HG03469 (cell line): ENCODE data around the gene VIM.
A peak's percentile ranks its signal among the peaks of the same experiment; 100 is the strongest.

Experiments used
- ATAC-seq: cut with Tn5 transposase; IDR thresholded peaks from one replicate; pipeline ENCODE4 v1.9.1; 2021; ENCODE audit warnings: mild to moderate bottlenecking, moderate library complexity, moderate number of reproducible peaks; ENCODE audit not compliant: unreplicated experiment

The VIM gene

DNA sequence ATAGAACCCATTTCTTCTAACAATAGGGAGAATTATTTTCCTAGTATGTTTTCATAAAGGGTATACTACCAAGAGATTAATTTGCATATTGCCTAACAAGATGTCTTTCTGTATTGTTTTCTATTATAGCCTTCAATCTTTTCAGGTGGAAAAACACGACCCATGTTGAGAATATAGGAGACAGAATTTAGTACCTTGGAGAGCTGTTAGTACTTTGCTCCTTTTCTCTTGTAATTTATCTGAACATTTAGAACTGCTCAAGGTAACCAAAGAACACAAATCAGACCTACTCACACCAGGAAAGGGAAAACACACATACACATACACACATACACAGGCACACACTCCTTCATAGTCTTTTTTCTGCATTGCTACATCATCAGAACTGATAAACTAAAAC is 18.7 kb upstream of the VIM start:
- no peak for ATAC-seq

DNA sequence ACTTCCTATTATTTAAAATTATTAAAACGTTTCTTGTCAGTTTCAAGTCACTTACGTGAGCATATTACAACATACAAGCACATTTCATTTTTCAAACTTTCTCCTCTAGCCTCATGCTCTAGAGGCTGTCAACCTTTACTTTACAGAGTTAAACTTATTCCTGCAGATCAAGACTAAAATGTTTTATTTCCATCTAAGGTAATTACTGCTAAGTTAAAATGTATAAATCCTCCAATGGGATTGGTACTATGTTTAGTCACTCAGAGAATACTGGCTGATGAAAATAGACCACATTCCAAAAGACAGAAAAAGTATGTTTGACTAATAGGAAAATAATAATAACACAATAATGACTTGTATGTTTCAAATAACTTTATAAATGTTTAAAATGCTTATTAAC is 18.2 kb upstream of the VIM start:
- no peak for ATAC-seq

DNA sequence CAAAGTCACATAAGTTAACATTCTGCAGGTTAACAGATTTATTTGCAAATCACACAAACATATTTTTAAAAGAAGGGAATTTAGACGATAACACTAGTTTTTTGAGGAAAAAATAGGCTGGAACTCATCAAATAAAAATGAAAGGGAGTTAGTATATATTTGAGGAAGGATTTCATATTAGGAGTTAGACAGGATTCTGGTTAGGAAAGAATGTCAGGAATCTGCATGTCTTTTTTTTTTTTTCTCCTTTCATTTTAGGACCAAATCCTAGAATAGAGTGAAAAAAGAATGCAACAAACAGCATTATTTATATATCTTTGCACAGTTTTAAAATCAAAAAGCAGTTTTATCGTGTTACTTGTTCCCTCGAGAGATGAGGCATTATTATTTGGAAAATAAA is 17.7 kb upstream of the VIM start:
- no peak for ATAC-seq

DNA sequence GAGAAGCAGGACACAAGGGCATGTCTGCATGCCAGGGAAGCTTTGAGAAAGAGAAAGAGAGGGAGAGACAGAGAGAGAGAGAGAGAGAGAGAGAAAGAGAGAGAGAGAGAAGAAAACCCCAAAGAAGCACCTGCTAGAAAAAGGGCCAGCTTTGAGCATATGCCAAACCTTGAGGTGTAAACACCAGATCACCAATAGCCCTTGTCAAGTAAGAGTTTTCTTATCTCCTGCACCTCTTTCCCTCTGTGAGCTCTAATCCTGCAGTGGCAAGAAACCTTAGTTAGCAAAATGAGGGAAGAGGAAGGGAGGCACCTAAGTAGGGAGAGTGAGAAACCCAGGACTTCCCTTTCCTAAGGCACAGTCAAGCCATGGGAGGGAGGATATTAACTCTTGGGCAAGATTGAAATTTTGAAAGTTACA is 15.2 kb upstream of the VIM start:
- no peak for ATAC-seq

DNA sequence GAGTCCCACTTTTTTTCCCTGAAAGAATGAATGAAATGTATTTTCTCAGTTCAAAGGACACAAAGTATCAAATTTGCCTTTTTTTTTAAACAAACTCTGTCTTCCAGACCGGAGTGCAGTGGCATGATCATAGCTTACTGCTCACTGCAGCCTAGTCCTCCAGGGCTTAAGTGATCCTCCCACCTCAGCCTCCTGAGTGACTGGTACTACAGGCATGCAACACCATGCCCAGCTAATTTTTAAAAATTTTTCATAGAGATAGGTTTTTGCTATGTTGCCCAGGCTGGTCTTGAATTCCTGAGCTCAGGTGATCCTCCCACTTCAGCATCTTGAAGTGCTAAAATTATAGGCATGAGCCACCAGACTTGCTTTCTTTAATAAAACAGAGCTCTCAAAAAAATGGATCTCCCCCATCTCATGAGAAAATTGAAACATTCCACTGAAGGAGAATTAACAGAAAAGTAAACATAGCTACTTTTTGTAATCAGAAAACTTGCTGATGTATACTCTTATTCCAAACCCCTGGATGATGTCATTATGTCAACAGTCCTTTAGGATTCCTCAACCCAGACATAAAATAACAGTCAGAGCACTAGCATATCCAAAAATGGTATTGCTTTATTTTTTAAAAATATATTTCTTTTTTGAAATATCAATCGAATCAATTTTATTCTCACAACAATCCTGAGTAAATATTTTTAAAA is 14.2 kb upstream of the VIM start:
- ATAC-seq, result no peak

DNA sequence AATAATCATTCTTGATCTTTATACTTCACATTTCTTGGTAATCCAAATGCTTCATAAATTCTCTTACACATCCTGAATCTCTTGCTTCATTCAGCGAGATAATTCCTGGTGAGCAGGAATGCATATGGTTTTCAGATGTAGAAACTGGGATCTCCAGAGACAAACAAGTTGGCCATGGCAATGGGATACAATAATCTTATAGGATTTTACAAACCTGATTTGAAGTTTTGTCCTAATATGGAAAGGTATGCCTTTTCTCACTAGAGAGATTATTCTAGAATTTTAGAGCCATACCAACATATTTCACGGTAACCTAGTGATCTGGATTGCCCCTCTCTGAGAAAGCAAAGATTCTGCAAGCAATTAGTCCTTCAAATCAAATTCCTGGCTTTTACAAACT is 13.5 kb upstream of the VIM start:
- ATAC-seq, result no peak

DNA sequence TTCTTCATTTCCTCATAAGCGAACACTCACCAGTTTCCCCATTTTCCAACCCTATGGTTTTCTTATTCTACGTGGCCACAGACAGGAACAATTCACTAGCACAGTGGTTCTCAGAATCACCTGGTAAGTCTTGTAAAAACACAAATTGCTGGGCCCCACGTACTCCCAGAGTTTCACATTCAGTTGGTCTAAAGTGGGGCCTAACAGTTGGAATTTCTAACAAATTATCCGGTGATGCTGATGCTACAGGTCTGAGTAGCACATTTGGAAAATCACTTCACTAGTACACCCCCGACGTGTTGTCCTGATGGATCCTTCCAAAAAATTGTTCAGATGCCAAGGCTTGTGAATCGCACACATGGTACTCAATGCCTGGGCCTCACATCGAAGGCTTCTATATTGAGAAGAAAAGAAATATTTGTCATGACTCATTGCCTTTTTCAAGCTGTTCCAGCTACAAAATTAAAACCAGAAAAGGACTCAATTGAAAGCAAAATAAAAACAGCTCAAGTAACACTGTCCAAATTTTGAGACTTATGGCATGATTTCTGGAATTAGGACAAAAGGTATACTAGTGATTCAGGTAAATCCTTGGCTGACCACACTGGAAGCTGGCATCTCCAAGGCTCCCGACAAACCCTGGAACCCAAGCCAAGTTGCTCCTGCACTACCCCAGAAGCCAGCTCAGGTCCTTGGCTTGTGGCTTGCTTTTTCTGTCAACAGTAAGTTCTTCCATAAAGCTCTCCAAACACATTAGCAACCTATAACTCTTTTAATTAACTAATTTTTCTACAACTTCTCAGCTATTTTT is 12.9 kb upstream of the VIM start:
- no peak for ATAC-seq

DNA sequence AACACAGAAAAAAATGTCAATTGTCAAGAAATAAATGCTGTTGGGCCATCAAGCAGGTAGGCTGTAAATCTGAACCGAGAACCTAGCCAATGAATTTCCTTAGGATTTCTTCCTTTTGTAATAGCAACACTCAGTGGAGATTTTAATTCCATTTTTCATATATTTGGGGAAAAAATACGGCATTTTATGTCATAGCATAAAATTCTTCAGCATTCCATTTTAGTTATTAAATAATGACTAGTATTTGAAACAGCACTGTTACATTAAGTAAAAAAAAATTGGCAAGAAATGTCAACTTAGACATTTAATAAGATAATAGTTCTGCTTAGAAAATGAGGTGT is 12.3 kb upstream of the VIM start:
- ATAC-seq, result no peak

DNA sequence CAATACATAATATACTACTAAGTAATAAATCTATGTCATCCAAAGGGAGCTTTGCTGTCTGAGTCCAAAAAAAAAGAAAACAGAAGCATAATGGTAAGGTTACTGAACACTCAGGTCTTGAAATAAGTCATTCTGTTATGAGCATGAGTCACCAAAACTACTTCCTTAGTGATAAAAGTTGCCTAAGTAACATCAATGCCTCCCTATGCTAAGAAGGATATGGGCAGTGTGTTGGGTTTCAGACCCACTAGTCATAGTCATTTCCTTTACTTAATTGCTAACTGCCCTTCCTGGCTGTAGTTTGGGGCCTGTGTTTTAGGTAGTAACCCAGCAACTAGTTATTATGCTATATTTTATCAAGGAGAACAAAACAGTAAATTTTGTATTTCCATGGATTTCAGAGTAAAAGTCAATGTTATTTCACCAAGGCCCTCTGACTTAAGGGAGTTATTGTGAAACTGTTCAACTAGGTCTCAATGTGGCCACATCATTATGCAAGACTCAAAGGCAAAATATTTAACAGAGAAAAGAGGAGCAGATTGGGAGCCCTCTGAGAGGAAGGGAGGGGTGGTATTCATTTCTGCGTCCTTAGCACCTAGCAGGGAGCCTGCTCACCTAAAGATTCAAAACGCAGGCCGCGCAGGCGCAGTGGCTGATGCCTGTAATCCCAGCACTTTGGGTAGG is 11.7 kb upstream of the VIM start:
- ATAC-seq, result peak; percentile 100

DNA sequence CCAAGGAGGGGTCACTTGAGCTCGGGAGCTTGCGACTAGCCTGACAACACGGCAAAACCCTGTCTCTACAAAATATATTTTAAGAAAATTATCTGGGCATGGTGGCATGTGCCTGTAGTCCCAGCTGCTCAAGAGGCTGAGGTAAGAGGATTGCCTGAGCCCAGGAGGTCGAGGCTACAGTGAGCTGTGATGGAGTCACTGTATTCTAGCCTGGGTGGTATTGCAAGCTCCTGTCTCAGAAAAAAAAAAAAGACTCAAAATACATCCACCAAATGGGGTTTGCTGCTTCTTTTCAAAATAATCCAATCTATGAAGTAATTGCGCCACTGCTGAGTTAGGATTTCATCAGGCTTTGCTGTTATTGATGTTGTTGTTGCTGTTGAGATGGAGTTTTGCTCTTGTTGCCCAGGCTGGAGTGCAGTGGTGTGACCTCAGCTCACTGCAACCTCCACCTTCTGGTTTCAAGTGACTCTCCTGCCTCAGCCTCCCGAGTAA is 11.1 kb upstream of the VIM start:
- no peak for ATAC-seq

DNA sequence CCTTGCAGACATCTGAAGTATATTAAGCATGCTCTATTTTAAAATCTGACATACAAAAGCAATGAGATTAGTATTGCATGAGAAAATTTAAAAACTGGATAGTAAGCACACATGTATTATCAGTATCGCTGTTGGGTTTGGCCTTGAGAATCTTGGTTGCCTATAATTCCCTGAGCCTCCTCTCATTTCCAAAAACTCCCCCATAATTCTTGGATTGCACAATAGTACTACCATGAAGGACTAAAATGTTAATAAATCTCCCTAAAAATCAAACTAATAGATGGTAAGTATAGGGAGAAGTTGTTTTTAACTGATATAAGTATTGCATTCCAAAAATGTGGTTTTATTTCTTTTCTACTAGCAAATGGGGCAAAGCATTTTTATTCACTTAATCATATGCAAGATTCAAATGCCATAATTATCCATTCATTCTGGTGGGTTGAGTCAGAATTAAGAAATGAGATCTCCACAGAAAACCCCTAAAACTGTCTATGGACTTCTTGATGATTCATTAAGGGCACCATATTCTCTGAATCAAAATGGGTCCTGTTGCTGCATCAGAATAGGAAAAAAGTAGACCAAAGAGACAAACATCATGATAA is 10.3 kb upstream of the VIM start:
- ATAC-seq, result no peak

DNA sequence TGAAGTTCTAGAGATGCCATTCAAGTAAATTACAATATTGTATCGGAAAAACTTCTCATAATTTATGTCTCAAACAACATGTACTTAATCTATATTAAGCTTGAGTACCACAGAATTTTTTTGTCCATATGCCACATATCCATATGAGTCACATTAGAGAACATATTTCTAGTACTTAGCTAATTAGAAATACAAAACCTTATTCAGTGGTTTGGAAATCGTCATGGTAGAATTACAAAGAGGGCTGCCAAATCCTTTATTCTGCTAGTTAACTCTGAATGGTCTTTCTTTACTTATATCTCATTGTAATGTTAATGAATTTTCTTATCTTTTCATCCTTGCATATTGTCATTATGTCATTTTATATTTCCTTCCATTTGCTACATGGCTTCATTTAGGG is 9.0 kb upstream of the VIM start:
- no peak for ATAC-seq

DNA sequence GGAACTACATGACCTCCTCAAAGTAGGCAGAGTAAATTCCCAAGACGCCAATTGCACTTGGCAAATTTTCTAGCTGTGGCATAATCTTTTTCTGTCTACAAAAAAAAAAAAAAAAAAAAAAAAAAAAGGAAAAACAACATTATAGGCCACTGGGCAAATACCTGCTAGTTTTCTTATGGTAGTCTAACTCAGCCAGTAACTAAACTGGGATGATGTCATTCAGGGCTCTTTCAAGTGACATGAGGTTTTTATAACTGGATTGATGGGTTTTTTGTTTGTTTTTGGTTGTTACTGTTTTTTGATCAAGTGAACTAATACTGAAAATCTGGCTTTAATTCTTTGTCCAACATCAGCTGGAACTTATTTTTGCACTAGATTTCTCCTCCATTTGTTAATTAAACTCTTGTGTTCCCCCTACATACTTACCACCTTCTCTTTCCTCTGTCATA is 7.4 kb upstream of the VIM start:
- no peak for ATAC-seq

DNA sequence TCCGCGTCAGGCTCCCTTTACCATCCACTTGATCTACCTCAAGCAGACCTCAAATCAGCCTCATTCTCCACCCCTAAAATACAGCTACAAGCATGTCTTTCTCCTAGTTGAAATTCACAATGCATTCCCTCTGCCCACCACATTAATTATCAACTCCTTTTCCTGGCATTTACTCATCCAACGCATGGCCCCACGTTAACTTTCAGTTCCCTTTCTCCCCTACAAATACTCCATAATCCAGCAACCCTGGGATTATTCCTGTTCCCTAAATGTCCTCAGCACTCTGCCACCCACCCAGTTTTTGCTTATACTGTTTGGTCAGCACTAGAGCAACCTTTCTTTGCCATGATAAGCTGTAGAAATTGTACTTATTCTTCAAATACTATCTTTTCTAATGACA is 5.7 kb upstream of the VIM start:
- no peak for ATAC-seq

DNA sequence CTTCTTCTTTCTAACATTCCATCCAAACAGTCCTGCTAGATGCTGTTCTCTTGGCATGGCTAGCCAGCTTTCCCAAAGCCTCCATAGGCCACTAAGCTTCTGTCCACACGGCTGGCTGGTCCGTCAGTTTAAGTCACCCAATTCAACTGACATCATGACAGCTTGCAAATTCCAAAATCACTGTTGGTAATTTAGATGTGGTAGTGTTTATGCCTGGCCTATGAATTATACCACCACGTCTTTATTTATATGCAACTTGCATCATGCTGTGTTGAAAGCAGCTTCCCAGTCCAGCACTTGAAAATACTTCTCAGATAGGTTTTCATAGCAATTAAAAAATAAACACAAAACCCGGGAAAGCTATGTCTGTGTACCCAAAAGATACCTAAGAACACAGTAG is 2.2 kb upstream of the VIM start:
- no peak for ATAC-seq

DNA sequence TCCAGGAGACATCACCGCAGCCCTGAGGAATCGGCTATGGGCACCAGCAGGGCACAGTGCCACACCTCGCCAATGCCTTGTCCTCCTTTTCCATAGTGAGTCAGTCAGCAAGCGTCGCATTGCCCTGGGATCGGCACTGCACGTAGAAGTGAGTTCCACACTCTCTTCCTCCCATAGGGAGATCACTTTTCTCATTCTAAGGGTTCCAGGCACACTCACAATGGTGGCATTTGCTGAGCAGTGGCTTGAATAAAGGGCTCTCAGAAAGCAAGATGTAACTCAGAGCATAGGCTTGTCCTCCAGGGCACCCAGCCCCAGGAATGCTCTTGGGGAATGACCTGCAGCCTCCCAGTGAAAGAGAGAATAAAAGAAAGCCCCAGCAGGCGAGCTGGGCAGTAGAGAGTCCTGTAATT is 1.1 kb upstream of the VIM start:
- ATAC-seq, result no peak

DNA sequence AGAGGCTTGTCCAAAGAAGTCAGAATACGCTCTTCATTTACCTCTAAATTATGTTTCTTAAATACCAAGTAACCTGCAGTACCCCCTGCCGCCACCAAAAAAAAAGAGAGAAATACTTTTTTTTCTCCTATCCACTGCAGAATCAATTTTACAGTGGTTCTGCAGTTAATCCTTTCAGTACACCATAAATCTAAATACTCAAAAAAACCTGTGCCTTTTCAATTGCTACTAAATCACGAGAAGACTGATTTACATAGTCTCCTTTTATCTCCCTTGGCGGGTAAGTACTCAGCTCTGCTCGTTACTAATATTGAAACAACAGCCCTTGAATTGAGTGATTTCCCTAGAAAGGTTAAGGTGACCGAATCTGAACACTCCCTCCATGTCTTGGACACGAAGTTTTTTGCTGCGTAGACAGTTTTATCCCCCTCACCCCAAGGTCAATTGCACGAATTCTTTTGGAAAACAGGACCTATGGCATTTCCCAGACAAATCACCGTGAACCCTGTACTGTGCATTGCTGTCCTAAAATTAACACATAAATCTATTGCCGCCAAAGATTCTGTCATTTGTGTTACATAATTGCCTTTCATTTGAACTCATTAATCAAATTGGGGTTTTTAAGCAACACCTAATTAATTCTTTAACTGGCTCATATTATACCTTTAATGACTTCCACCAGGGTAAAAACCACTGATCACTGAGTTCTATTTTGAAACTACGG is 512 bp upstream of the VIM start:
- ATAC-seq, result peak; percentile 28

DNA sequence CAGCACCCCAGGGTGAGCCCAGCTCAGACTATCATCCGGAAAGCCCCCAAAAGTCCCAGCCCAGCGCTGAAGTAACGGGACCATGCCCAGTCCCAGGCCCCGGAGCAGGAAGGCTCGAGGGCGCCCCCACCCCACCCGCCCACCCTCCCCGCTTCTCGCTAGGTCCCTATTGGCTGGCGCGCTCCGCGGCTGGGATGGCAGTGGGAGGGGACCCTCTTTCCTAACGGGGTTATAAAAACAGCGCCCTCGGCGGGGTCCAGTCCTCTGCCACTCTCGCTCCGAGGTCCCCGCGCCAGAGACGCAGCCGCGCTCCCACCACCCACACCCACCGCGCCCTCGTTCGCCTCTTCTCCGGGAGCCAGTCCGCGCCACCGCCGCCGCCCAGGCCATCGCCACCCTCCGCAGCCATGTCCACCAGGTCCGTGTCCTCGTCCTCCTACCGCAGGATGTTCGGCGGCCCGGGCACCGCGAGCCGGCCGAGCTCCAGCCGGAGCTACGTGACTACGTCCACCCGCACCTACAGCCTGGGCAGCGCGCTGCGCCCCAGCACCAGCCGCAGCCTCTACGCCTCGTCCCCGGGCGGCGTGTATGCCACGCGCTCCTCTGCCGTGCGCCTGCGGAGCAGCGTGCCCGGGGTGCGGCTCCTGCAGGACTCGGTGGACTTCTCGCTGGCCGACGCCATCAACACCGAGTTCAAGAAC is 1.1 kb downstream of the VIM start:
- ATAC-seq, result no peak

DNA sequence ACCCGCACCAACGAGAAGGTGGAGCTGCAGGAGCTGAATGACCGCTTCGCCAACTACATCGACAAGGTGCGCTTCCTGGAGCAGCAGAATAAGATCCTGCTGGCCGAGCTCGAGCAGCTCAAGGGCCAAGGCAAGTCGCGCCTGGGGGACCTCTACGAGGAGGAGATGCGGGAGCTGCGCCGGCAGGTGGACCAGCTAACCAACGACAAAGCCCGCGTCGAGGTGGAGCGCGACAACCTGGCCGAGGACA is 1.6 kb downstream of the VIM start:
- ATAC-seq, result no peak

DNA sequence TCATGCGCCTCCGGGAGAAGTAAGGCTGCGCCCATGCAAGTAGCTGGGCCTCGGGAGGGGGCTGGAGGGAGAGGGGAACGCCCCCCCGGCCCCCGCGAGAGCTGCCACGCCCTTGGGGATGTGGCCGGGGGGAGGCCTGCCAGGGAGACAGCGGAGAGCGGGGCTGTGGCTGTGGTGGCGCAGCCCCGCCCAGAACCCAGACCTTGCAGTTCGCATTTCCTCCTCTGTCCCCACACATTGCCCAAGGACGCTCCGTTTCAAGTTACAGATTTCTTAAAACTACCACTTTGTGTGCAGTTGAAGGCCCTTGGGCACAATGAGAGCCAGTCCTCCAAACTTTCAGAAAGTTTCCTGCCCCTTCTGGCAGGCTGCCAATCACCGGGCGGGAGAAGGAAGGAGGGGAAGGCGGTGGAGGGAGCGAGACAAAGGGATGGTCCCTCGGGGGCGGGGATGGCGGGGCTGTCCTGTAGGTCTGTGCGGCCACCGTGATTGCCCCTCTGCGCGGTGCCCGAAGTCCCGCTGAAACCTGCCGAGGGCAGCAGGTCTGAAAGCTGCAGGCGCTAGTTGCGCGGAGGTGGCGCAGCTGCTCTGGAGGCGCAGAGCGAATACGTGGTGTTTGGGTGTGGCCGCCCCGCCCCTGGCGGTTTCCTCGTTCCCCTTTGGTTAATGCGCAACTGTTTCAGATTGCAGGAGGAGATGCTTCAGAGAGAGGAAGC is 2.1 kb downstream of the VIM start:
- ATAC-seq, result peak; percentile 37
